Natural killer cell (primary cell): ENCODE measurements around the gene CTDSP2. TPM values are rescaled to one million over a fixed set of nuclear protein-coding genes. Genes with fewer than 3 reads are reported as not detected.

Source experiments
- ATAC-seq, 3 donors: fragments of 150-1000 bp in 2 of 3; fragments of 200-7000 bp in 1 of 3; cut with Tn5 transposase; 1 replicate in 1 of 3; 2 replicates in 2 of 3; pipeline ENCODE4 v1.10.0; 2021; ENCODE audit warnings: mild to moderate bottlenecking in 2 of 3, moderate library complexity in 2 of 3
- DNase-seq, 2 donors: peaks; one replicate each; pipeline versions ENCODE4 v3.0.0 to v3.0.0-alpha.2; 2013 to 2021; ENCODE audit warnings: mixed read lengths in 1 of 2
- H3K27ac ChIP-seq: one replicate; pipeline ENCODE4 v1.5.1; 2013; ENCODE audit warnings: mild to moderate bottlenecking, low read length
- H3K27me3 ChIP-seq: one replicate; pipeline ENCODE4 v1.6.1; 2013; ENCODE audit warnings: low read length; ENCODE audit not compliant: control insufficient read depth, insufficient read depth
- H3K36me3 ChIP-seq: one replicate; pipeline ENCODE4 v1.6.1; 2013; ENCODE audit warnings: low read length; ENCODE audit not compliant: control insufficient read depth, insufficient read depth
- H3K4me1 ChIP-seq: one replicate; pipeline ENCODE4 v1.6.1; 2013; ENCODE audit warnings: low read length; ENCODE audit not compliant: control insufficient read depth, insufficient read depth
- H3K4me3 ChIP-seq: one replicate; pipeline ENCODE4 v1.5.1; 2013; ENCODE audit warnings: low read length
- H3K9me3 ChIP-seq: one replicate; pipeline ENCODE4 v1.6.1; 2013; ENCODE audit warnings: low read length; ENCODE audit not compliant: control insufficient read depth, insufficient read depth
- H3K27ac Mint-ChIP-seq, 2 donors: one replicate each; pipeline ENCODE4 v1.8.0; 2022; ENCODE audit warnings: mild to moderate bottlenecking in 2 of 2, mixed read lengths in 2 of 2, moderate library complexity in 1 of 2
- H3K27me3 Mint-ChIP-seq, 2 donors: one replicate each; pipeline ENCODE4 v1.8.0; 2022; ENCODE audit warnings: low read depth in 2 of 2, mixed read lengths in 2 of 2
- H3K36me3 Mint-ChIP-seq: one replicate; pipeline ENCODE4 v1.8.0; 2022; ENCODE audit warnings: mixed read lengths
- H3K4me1 Mint-ChIP-seq, 2 donors: one replicate each; pipeline ENCODE4 v1.8.0; 2022; ENCODE audit warnings: mixed read lengths in 2 of 2
- H3K4me3 Mint-ChIP-seq: one replicate; pipeline ENCODE4 v1.8.0; 2022; ENCODE audit warnings: mild to moderate bottlenecking, moderate library complexity, mixed read lengths
- H3K9me3 Mint-ChIP-seq, 2 donors: one replicate each; pipeline ENCODE4 v1.8.0; 2022; ENCODE audit warnings: mixed read lengths in 2 of 2
- WGBS: methylation state at CpG from one replicate; pipeline ENCODE4 v1.1.7; 2013; ENCODE audit warnings: missing lambda C conversion rate; ENCODE audit not compliant: insufficient coverage; 5-methylcytosine and 5-hydroxymethylcytosine counted together
- intact Hi-C: fragments of 100-400 bp; cut with micrococcal nuclease; formaldehyde crosslinking; loops from one replicate; pipeline ENCODE4 v1.14.2; 2022
- total RNA-seq, 4 donors: library from RNA; stranded (reverse); fragments of 120-200 nt in 1 of 4; gene quantifications; one replicate each; pipeline versions ENCODE4 v1.2.3 to v1.2.4, GENCODE V29; 2013 to 2022
- TF ChIP-seq, protein P1 (sequence below): fragments of 200-600 bp; IDR thresholded peaks from one replicate; pipeline ENCODE4 v1.8.0; 2022; ENCODE audit warnings: antibody characterized with exemption

The CTDSP2 gene
- total RNA-seq, 3 donors from 2014 or later (not counting 1 experiment from before 2014, with no cell fraction given): 93.8 to 135 (median 123) TPM

DNA sequence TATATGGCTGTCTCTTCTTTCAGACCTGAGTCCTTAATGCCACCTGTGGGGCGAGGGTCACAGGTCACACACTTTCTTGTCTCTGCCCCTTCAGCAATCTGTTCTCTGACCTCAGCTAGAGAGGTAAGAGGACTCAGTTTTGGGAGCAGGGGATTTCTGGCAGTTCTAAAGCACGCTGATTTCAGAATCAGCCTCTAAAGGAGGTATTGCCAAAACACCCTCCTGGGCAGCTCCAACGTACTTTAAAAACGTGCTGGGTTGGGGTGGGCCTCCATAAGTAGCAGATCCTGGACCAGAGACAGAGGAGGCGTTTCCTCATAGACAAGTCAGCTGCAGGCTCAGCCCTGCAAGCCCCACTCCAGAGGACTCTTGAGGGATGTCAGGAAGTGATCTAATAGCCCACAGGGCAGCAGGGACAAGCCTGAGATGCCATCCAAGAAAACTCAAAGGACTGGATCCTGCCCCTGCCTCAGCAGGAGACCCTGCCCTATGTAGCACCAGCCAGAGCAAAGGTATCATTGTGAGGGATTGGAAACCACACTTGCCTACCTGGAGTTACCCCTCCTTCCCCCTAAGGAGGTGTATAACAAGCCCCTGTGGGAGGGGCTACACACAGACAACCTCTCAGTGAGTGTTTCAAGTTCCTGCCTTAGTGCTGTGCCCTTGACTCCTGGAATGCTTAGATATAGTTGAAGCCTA, 8.5 kb downstream of the CTDSP2 start:
- intact Hi-C loops: no loop called here
- Histone ChIP-seq H3K36me3 (no peaks in the 10 kb centered on the region), H3K27me3 (no peaks in the 10 kb centered on the region), H3K4me3 (no peak overlapping the region), H3K9me3 (no peaks in the 10 kb centered on the region), H3K27ac (peak overlapping the region; percentile 47), H3K4me1 (peaks cover 89% of the 10 kb centered on the region)
- no peaks in the 10 kb centered on the region for H3K27me3 Mint-ChIP-seq
- DNase-seq: peak in 1 of 2 donors; percentile 65
- no peaks in the 10 kb centered on the region for H3K36me3 Mint-ChIP-seq
- peak overlapping the region; percentile 73 for H3K4me3 Mint-ChIP-seq
- peak in 2 of 3 donors; percentile 42 to 48 for ATAC-seq
- peaks cover 85 to 95% of the 10 kb centered on the region in 2 donors for H3K4me1 Mint-ChIP-seq
- TF ChIP-seq, protein P1, sequence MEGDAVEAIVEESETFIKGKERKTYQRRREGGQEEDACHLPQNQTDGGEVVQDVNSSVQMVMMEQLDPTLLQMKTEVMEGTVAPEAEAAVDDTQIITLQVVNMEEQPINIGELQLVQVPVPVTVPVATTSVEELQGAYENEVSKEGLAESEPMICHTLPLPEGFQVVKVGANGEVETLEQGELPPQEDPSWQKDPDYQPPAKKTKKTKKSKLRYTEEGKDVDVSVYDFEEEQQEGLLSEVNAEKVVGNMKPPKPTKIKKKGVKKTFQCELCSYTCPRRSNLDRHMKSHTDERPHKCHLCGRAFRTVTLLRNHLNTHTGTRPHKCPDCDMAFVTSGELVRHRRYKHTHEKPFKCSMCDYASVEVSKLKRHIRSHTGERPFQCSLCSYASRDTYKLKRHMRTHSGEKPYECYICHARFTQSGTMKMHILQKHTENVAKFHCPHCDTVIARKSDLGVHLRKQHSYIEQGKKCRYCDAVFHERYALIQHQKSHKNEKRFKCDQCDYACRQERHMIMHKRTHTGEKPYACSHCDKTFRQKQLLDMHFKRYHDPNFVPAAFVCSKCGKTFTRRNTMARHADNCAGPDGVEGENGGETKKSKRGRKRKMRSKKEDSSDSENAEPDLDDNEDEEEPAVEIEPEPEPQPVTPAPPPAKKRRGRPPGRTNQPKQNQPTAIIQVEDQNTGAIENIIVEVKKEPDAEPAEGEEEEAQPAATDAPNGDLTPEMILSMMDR: no peak
- no peaks in the 10 kb centered on the region for H3K9me3 Mint-ChIP-seq
- H3K27ac Mint-ChIP-seq: peak overlapping the region; percentile 85 to 95
- 27% methylated on average over 5 of the region's 5 CpGs for WGBS

DNA sequence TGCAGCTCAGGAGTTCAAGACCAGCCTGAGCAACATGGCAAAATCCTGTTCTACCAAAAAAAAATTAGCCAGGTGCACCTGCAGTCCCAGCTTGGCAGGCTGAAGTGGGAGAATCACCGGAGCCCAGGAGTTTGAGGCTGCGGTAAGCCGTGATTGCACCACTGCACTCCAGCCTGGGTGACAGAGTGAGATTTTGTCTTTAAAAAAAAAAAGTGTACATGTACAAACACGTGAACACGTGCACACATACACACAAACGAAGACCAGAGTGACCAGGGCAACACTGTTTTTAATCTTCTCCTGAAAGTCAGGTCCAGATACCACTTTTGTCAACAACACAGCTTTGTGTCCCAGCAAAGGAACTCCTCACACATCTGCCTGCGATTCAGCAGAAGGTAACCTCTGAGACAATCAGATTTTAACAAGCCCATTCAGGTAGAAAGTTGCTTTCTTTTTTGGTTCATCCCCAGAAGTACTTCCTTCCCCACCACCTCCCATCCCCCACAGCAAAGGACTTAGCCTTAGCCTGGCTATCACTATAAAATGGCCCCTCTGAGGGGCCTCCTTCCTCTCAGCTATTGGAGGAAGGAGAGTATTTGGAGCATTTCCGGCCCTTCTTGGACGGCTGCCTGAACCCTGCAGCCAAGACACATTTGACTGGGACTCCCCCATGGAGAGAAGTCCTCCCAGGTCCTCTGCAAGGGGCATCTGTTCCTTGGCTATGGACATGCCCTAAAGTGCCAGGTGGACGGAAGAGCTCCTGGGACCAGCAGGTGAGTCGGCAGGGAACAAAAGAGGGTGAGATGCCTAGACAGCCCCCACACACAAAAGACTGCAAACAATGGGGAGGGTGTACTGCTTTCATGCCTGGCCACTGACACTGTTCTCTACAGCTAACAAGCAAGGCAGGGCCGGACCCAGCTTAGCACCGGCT, 9.8 kb downstream of the CTDSP2 start:
- ATAC-seq (peak; percentile 43 to 59 (median 50)), DNase-seq (peak in 1 of 2 donors; percentile 70)
- Mint-ChIP-seq H3K4me1 (peaks cover 81 to 94% of the 10 kb centered on the region in 2 donors), H3K9me3 (no peaks in the 10 kb centered on the region), H3K36me3 (no peaks in the 10 kb centered on the region), H3K27ac (peak overlapping the region; percentile 85 to 95), H3K4me3 (peak overlapping the region; percentile 62), H3K27me3 (no peaks in the 10 kb centered on the region)
- WGBS: 15% methylated on average over 13 of the region's 13 CpGs
- Histone ChIP-seq H3K36me3 (no peaks in the 10 kb centered on the region), H3K4me1 (peaks cover 94% of the 10 kb centered on the region), H3K27ac (peak overlapping the region; percentile 52), H3K9me3 (no peaks in the 10 kb centered on the region), H3K27me3 (no peaks in the 10 kb centered on the region), H3K4me3 (no peak overlapping the region)
- intact Hi-C loops: no loop called here
- TF ChIP-seq, protein P1: no peak

DNA sequence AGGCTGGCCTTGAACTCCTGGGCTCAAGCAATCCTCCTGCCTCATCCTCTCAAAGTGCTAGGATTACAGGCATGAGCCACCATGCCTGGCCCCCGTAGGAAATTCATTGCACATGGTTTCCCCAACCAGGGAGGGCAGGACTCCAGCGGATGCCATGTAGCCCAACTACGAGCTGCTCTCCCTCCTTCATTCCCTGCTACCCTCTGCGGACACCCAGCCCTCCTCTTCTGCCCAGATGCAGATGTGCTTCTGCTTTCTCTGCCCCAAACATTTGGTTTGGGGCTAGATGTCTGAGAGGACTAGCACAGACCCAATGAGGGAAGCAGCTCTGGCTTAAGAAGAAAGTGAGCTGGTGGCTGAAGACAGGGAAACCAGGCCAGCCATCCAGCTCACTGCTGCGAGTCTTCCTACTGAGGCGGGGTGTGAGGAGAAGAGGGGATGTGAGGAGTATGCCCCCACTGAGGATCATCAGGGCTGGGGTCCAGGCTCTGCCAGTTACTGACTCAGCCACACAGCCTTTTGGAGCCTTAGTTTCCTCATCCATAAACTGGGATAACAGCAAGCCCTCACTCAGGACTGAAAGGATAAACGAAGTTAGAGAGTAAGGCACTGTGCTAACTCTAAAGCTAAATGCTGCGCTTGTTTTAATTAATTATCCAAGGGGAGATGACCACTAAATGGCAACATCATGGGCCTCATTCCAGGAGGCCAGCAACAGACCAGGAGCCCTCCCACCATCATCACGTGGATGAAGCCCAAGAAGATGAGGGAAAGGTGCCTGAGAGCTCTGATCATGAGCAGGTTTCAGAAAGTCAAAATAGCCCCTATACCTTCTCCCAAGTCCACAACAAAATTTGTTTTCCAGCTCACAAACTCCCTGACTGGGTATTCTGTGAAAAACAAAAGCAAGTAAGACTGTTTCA, 10.9 kb downstream of the CTDSP2 start:
- DNase-seq: no peak
- no peak for ATAC-seq
- Histone ChIP-seq H3K27ac (peak overlapping the region; percentile 52), H3K4me1 (peaks cover 95% of the 10 kb centered on the region), H3K9me3 (no peaks in the 10 kb centered on the region), H3K4me3 (no peak overlapping the region), H3K36me3 (no peaks in the 10 kb centered on the region), H3K27me3 (no peaks in the 10 kb centered on the region)
- peak overlapping the region; percentile 62 for H3K4me3 Mint-ChIP-seq
- no peaks in the 10 kb centered on the region for H3K36me3 Mint-ChIP-seq
- H3K4me1 Mint-ChIP-seq: peaks cover 76 to 89% of the 10 kb centered on the region in 2 donors
- no peaks in the 10 kb centered on the region for H3K9me3 Mint-ChIP-seq
- H3K27me3 Mint-ChIP-seq: no peaks in the 10 kb centered on the region
- 58% methylated on average over 9 of the region's 9 CpGs for WGBS
- TF ChIP-seq, protein P1: no peak
- peak overlapping the region; percentile 85 to 95 for H3K27ac Mint-ChIP-seq
- intact Hi-C loops: no loop called here
